Smooth muscle cell of the pulmonary artery (primary cell): ENCODE measurements around the gene POM121C. TPM values are rescaled to one million over a fixed set of nuclear protein-coding genes. Genes with fewer than 3 reads are reported as not detected.

Experiments used
- total RNA-seq: library from RNA; depleted of rRNA; stranded (reverse); fragments of >200 nt; gene quantifications from 2 replicates; pipeline ENCODE4 v1.2.3, GENCODE V29; 2014

Gene POM121C
- total RNA-seq, result 18.9 and 21.4 TPM in 2 replicates

DNA sequence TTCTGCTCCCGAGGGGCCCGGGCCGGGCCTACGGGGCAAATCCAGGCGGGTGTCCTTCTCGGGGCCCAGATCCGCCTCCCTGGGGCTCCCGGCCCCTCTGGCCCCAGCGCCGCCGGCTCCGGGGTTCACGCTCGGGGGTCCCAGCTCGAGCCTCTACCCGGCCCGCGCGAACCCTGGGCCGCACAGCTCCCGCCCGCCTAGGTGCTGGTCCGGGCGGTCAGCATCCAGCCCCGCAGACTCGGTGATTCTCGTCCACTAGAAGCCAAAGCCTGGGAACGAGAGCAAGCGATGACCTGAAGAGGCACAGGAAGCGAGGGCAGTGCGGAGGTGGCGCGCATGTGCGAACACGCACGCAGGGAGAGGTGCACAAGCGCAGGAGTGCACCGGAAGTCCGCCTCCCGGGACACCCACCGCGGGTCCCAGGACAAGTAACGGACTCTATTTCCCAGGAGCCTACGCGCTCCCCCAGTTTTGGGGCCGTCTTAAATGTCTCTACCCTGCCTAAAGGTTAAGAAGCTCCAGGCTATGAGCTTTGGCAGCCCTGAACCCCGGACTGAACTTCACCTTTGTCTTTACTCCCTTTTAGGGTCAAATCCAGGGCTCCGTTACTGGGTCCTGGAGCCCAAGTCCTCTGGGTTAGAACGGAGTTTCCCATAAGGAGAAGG, at the start of gene POM121C:
Gene POM121C, minus strand, starts transcription at position 321 of the 665 bp plus-strand sequence. CDS start 44,803 bp downstream, outside the sequence.

DNA sequence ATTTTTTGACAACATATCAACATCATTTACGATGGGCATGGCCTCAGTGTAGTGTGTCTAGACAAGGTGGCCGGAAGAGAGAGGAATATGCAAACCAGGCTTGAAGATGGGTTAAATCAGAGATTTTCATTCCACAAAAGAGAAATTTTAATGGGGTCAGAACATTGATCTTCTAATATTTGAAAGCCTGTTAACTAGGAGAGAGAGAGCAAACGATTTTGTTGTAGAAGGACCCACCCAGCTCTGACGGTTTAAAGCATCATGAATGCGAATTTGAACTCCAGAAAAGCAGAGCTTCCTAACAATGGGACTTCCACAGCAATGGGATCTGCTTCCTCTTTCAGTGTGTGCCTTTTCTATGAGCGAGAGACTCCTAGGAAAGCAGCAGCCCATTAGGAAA, 5.9 kb upstream of the POM121C start, which contains the start of gene SPDYE5:
Gene SPDYE5, plus strand, starts transcription at position 301 of the 400 bp plus-strand sequence. CDS start 1,728 bp downstream, outside the sequence.

DNA sequence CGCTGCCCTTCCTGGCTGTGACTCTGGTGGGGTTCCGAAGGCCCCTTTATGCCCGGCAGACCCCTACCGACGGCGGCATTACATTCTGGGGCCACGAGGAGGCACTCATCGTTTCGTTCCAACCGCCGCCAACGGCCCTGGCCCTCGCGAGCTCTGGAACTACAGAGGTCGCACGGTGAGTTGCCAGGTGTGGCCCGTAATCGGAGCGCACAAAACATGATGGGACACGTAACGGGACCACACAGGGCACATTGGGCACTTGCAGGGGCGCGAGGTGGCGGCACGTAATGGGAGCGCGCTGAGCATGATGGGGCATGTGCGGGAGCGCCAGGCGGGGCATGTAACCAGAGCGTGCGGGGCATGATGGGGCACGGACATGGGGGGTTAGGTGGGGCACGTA, 90.8 kb downstream of the POM121C start, which contains the start of gene TRIM73:
Gene TRIM73, plus strand, starts transcription at position 301 of the 400 bp plus-strand sequence. CDS start 3,305 bp downstream, outside the sequence.

Other genes starting within 250 kb of the POM121C start
- 1.3 and 1.6 TPM in 2 replicates for gene TRIM73, start 90.7 kb downstream of the POM121C start, total RNA-seq
- not detected in 2 replicates for gene SPDYE5, start 6.0 kb upstream of the POM121C start, total RNA-seq